ENCODE data around the gene AKAP6.
"Not testable (repeated sequence)": the region's sequence is repeated elsewhere in the genome, so short reads cannot be mapped to it uniquely, and the experiment has no call there.

Gene AKAP6

GRCh38 chr14:32545506-32546210 lies 216.6 kb downstream of the AKAP6 start:
- no peak for DNase-seq

DNA sequence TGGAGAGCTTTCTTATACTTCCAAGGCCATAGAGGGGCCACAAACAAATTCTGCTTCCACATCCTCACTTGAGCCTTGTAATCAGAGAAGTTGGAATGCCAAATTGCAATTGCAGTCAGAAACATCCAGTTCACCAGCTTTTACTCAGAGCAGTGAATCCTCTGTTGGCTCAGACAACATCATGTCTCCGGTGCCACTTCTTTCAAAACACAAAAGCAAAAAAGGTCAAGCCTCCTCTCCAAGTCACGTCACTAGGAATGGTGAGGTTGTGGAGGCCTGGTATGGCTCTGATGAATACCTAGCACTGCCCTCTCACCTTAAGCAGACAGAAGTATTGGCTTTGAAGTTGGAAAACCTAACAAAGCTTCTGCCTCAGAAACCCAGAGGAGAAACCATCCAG lies 217.1 kb downstream of the AKAP6 start:
- no peak for DNase-seq

DNA sequence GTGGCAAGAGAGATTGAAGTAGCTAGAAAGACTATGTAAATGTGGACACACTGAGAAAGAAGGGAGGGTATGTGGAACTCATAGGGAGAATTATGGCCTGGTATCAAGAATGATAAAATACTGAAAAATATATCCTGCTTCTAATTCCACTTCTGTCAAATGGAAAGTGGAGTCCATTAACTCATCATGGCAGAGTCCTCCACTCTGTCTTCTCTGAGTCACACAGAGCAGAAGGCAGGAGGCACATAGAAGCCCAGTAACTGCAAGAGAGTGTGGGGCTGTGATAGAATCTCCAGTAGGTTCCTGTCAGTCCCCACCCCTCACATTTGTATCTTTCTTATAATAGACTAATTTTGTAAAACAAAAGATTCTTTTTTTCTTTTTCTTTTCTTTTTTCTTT lies 223.7 kb downstream of the AKAP6 start:
- no peak for DNase-seq

- DNase-seq = no peak
Observed at GRCh38 chr14:32559048-32559447, 229.9 kb downstream of the AKAP6 start.

DNA sequence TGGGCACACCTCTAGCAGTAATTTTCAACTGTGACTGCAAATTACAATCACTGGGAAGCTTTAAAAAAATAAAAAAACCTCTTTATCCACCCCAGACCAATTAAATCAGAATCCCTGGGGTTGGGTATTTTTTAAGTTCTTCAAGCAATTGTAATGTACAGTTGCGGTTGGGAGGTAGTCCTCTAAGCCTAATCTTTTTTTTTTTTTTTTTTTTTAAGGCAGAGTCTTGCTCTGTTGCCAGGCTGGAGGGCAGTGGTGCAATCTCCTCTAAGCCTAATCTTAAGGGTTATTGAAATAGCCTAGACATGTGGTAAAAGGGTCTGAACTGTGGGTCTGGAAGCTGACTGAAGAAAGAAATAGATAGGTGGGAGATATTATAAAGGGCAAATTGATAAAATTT lies 230.5 kb downstream of the AKAP6 start:
- DNase-seq = no peak

DNA sequence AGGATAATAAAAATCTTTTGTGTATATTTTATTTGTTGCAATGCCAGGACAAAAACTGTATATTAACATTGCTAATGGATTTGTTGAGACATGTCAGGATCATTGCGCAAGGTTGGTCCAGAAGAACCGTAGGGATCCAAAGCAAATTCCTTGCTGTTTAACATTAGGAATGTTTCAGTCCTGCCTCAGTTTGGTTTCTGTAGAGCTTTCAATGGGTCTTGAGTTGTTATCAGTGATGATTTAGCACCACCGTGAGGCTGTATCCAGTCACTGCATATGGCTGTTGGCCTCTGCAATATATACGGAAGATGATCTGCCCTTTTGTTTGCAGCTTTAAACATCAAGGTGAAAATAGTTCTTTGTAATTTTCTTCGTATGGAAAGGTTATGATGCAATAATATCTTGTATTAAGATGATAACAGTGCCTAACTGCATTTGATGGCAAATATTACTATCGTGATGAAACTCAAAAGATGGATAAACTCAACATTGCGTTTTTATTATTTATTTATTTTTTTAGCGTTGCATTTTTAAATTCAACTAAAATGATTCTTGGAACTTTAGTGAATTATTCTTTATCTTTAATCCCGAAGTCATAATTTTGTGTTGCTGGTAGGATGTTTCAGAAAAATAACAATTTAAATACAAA lies 231.2 kb downstream of the AKAP6 start:
- DNase-seq = peak; percentile 1

DNA sequence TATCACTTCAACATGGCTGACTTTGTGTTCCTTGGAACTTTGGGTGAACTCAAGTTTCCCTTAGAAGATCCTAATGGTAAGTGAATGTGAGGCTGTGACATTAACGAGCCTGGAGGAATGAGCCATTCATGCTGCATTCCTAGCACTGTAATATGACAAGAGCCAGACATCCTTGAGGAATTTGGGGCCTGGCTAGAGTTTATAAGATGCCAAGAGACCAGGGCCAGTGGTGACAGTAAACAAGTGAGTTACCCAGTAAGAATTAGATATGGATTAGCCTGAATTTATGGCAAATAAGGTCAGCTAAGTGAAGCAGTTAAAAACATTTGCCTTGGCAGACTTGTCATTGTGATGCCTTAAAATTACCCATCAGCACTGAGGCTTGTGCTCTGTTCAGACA lies 232.4 kb downstream of the AKAP6 start:
- DNase-seq = no peak

DNA sequence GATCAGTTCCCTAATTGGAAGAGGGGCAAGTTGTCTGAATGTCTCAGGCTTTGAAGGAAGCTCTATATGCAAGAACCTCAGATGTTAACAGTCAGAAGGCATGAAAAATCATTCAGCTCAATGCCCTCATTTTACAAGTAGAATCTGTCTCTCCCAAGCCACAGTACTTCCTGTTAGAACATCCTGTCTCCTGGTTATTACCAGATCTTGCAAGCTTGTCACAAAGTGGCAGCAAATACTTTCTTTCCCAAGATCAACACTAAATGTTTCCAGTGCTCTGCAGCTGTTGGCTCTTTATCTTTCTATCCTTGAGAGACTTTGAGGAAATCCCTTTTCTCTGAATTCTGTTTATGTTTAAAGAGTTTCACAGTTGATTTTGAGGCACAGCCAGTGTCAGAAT lies 235.5 kb downstream of the AKAP6 start:
- no peak for DNase-seq

GRCh38 chr14:32565256-32565655 lies 236.2 kb downstream of the AKAP6 start:
- DNase-seq = no peak

DNA sequence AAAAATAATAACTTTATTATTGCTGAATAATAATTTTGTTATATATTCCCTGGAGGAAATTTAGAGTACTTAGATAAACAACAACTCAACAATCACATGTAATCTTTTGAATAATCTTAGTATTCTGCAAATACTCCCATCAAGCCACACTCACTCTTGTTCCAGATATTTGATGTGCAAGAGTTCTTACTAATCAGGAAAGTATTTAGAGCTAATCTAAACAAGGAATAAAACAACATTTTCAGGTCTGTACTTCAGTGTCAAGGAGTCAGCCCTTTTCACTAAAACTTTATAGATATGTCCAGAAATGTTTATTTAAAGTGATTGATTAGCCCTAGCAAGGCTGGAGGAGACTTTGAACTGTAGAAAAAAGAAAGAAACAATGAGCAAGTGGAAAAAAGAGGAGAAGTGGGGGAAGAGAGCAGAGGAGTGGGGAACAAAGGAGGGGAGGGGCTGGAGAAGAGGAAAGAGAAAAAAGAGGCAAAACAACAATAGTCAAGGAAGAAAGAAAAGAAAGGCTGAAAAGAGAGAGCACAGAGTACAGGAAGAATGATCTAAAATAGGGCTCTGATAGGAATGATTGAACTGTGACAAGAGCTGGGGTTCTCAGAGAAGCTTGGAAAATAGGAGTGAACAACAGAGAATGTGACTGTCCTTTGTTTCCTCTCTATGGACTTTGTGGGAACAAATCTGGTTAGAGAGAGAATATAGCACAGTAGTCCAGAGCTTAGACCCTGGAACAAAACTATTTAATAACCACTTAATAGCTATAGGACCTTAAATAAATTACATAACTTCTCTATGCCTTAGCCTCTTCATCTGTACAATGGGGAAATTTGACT lies 238.7 kb downstream of the AKAP6 start:
- DNase-seq = no peak

DNA sequence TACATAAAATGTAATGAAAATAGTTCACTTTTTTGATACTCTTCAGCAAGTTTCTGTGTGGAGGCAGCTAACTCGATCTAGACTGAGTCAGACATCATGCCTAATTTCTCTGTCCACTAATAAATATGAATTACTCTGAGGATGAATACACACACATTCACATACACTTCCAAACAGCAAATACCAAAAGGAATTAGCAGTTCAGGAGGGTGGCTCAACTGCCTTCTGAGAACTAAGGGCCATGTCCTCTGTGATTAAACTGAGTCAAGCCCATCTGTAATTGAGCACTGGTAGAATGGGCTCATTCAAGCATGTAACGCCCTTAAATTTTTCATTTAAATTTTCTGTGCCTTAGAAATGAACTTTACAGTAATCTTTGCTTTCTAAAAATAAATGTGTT lies 242.5 kb downstream of the AKAP6 start:
- no peak for DNase-seq

GRCh38 chr14:32571995-32572866 lies 243.1 kb downstream of the AKAP6 start:
- DNase-seq = no peak

- no peak for DNase-seq
Observed at GRCh38 chr14:32572867-32573150, 243.7 kb downstream of the AKAP6 start.

DNA sequence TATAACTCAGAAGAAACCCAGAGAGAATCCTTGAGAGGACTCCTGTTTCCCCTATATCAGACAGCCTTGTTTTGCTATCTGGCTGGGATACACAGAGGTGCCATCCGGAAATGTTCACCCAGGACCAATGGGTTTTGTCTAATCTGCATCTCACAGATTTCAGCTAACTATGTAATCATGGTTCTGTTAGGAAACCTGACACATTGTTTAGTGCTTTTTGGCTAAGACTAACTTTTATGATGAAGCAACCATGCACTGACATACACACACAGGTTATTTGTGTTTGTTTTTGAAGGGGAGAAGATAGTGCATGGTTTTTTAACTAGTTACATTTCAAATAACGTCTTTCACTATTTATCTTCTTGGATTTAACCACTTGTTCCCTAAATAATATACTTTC lies 245.2 kb downstream of the AKAP6 start:
- no peak for DNase-seq

DNA sequence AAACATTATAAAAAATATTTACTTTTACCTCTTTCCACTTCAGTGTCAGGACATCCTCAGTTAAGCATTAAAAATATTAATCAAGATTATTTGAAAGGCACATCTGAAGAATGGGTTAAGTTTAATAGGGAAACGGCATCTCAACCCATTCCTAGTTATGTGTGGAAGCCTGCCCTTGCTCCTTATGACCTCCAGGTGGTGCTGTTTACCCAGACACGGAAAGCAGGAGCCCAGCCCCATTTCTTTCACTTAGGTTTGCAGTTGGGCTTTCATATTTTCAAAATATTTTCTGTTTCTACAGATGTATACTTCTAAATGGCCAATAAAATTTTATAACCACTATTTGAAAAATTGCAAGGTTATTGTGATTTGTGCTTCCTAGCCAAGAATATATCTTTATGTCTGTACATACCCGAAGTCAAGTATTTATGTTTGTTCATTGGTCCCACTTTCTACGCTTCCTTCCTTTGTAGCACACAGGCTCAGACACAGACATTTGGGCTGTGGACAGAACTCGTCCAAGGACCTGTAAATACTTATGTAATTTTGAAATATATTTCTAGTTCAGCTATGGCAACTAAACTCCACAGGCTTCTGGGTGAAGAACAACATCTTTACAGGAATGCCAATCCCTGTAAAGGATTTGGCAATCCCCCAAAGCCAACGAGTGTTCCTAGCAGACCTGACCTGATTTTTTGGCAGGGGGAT lies 247.1 kb downstream of the AKAP6 start:
- peak; percentile 6 for DNase-seq

GRCh38 chr14:32576977-32577376 lies 247.9 kb downstream of the AKAP6 start:
- no peak for DNase-seq

DNA sequence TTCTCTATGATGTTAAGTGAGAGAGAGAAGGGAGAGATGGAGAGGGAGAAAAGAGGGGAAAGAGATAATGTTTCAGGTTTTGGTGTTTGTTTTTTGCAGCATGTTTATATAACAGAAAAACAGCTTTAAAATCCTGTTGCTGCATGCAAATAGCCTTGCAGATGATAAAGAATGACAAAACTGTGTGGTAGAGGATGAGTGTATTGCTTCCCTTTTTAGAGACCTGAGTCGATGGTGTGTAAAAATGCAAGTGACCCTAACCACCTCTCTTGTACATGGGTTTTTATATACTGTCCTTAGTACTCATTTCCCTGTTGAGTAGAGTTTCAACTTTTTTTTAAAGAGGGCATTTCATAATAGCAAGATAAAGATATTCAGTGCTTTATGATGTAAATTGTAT lies 249.1 kb downstream of the AKAP6 start:
- no peak for DNase-seq

DNA sequence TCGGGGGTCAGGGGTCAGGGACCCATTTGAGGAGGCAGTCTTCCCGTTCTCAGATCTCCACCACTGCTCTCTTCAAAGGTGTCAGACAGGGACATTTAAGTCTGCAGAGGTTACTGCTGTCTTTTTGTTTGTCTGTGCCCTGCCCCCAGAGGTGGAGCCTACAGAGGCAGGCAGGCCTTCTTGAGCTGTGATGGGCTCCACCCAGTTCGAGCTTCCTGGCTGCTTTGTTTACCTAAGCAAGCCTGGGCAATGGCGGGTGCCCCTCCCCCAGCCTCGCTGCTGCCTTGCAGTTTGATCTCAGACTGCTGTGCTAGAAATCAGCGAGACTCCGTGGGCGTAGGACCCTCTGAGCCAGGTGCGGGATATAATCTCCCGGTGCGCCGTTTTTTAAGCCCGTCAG lies 254.3 kb downstream of the AKAP6 start:
- not testable (repeated sequence) for DNase-seq

DNA sequence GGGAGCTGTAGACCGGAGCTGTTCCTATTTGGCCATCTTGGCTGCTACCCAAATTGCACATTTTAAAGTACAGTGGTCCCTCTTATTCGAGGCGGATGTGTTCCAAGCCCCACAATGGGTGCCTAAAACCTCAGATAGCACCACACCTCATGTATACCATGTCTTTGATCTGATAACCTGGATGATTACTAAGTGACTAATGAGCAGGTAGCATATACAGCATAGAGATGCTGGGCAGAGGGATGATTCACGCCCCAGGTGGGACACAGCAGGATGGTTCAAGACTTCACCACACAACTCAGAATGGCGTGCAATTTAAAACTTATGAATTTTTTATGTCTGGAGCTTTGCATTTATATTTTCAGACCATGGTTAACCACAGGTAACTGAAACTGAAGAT lies 255.0 kb downstream of the AKAP6 start:
- DNase-seq = no peak

GRCh38 chr14:32587461-32587860 lies 258.4 kb downstream of the AKAP6 start:
- no peak for DNase-seq

DNA sequence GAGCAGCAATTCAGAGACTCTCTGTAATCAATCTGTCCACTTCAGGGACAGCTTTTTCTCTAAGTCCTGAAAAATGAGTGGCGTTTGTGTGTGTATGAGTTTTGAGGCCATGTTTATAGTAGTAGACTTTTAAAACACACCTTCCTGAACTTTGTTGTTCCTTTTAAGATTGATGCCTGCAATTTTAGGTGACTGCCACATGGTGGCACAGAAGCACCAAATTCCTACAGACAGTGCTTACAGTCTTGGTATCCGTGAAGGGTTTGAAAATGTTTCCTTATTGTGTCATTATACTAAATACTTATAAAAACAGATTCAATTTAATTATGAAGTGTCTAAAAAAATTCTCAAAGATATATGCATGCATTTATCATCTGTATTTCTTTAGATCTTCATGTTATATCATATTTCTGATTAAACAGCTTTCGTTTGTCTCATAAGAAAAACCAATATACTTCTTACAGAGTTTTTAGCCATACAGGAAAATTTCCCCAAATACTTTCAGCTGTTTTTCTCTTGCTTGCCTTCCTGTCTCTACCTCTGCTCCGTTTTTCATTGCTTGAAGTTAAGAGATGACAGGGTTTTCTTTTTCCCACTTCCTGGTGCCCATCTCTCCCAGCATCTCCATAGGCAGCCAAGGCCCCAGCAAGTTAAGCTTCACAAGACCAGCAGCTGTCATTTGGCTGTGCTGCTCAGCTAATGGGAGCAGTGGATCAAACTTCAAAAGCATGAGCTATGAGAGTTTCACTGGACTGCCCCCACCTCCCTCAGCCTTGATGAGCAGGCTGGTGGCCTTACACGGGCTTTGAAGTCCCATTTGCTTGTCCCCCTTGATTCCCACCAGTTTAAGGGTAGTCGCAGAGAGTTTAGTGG lies 259.6 kb downstream of the AKAP6 start:
- no peak for DNase-seq

DNA sequence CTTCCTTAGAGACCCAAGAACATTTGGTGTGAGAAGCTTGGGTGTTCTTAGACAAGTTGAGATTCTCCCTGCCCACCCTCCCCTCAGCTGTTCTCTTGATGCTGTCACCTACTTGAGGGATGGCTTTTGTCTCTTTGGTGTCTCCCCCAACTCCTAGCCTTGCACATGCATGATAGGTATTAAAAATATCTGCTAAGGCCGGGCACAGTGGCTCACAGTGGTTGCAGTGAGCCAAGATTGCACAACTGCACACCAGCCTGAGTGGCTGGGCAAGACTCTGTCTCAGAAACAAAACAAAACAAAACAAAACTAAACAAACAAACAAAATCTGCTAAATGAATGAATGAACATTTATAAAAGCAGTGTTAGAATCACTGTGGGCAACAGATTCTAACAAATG lies 261.1 kb downstream of the AKAP6 start:
- no peak for DNase-seq
